Parathyroid adenoma (tissue), 2 donors: Measurements from ENCODE around the gene ARHGEF4.

Experiments
- H2AFZ ChIP-seq: fragments of 300-600 bp; sonication (generic); one replicate; pipeline ENCODE4 v1.7.0; 2017; ENCODE audit warnings: antibody characterized with exemption, mild to moderate bottlenecking
- H3K27ac ChIP-seq: fragments of 300-600 bp; sonication (generic); one replicate; pipeline ENCODE4 v1.7.0; 2017
- H3K27me3 ChIP-seq: fragments of 300-600 bp; sonication (generic); one replicate; pipeline ENCODE4 v1.7.0; 2017; ENCODE audit warnings: low read length; ENCODE audit not compliant: control insufficient read depth, insufficient read depth
- H3K36me3 ChIP-seq: fragments of 300-600 bp; sonication (generic); one replicate; pipeline ENCODE4 v1.7.0; 2017; ENCODE audit warnings: low read length; ENCODE audit not compliant: control insufficient read depth, insufficient read depth
- H3K4me1 ChIP-seq: fragments of 300-600 bp; sonication (generic); one replicate; pipeline ENCODE4 v1.7.0; 2017; ENCODE audit warnings: control low read depth
- H3K4me2 ChIP-seq: fragments of 300-600 bp; sonication (generic); one replicate; pipeline ENCODE4 v1.7.0; 2017; ENCODE audit warnings: low read length
- H3K4me3 ChIP-seq: fragments of 300-600 bp; sonication (generic); one replicate; pipeline ENCODE4 v1.7.0; 2017; ENCODE audit warnings: low read depth, low read length
- H3K79me2 ChIP-seq: fragments of 300-600 bp; sonication (generic); one replicate; pipeline ENCODE4 v1.7.0; 2017; ENCODE audit warnings: control low read depth
- H3K9ac ChIP-seq: fragments of 300-600 bp; sonication (generic); one replicate; pipeline ENCODE4 v1.7.0; 2017; ENCODE audit warnings: mild to moderate bottlenecking
- H3K9me3 ChIP-seq: fragments of 300-600 bp; sonication (generic); one replicate; pipeline ENCODE4 v1.7.0; 2017; ENCODE audit warnings: low read length; ENCODE audit not compliant: control insufficient read depth
- TF ChIP-seq, protein P1 (sequence below): fragments of 300-600 bp; sonication (generic); IDR thresholded peaks from one replicate; pipeline ENCODE4 v1.7.0; 2017; ENCODE audit warnings: antibody characterized with exemption, mild to moderate bottlenecking
- donor health status: primary hyperparathyroidism.

The ARHGEF4 gene

DNA sequence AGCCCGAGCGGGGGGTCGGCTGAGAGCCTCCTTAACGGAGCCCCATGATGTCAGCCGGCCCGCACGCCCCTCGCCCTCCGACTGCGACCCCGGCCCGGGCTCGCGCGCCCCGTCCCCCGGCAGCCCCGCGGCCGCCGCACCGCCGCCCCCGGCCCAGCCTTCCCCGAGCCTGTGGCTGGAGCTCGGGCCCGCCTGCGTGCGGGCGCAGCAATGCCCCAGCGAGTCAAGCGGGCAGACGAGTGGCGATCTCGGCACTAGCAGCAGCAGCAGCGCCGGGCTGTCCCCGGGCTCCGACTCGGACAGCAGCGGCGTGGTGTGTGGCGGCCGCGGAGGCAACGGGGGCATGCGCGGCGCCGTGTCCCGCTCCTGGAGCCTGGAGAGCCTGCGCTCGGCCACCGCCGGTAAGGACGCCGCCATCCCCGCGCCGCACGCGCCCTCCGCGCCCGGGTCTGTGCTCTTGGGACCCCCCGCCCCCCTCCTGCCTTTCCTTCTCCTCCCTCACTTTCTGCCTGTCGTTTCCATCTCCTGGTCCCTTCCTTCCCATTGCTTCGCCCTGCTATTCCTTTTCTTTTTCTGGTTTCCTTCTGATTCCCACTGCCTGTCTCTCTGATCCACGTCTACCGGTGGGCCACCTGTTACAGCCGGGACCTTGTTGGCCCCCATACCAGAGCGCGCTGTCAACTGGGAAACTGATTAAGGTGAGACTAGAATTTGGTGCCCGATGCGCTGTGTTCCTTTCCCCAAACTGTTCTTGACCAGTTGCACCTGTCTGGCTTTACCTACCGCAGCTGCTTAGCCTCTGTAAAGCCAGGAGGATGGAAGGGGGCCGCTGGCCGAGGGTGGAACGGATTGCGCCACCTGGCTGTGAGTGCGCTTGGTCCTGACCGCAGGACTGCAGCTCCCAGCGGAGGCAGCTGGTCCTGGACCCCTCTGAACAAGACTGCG lies 127.4 kb downstream of the ARHGEF4 start:
- no peak overlapping the region for H3K27ac ChIP-seq
- no peak overlapping the region for H3K9ac ChIP-seq
- H3K27me3 ChIP-seq: no peaks in the 10 kb centered on the region
- H3K79me2 ChIP-seq: no peaks in the 10 kb centered on the region
- H2AFZ ChIP-seq: peak overlapping the region; percentile 50
- no peaks in the 10 kb centered on the region for H3K36me3 ChIP-seq
- TF ChIP-seq, protein P1, sequence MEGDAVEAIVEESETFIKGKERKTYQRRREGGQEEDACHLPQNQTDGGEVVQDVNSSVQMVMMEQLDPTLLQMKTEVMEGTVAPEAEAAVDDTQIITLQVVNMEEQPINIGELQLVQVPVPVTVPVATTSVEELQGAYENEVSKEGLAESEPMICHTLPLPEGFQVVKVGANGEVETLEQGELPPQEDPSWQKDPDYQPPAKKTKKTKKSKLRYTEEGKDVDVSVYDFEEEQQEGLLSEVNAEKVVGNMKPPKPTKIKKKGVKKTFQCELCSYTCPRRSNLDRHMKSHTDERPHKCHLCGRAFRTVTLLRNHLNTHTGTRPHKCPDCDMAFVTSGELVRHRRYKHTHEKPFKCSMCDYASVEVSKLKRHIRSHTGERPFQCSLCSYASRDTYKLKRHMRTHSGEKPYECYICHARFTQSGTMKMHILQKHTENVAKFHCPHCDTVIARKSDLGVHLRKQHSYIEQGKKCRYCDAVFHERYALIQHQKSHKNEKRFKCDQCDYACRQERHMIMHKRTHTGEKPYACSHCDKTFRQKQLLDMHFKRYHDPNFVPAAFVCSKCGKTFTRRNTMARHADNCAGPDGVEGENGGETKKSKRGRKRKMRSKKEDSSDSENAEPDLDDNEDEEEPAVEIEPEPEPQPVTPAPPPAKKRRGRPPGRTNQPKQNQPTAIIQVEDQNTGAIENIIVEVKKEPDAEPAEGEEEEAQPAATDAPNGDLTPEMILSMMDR: peak; percentile 49
- H3K4me2 ChIP-seq: peak overlapping the region; percentile 65
- peak overlapping the region; percentile 35 for H3K4me3 ChIP-seq
- no peaks in the 10 kb centered on the region for H3K9me3 ChIP-seq
- H3K4me1 ChIP-seq: peaks cover 5% of the 10 kb centered on the region

GRCh38 chr2:130964931-130965330 lies 128.2 kb downstream of the ARHGEF4 start:
- no peak overlapping the region for H3K4me3 ChIP-seq
- no peak overlapping the region for H3K4me2 ChIP-seq
- H3K27me3 ChIP-seq: no peaks in the 10 kb centered on the region
- no peak overlapping the region for H3K27ac ChIP-seq
- TF ChIP-seq, protein P1: no peak
- H3K79me2 ChIP-seq: no peaks in the 10 kb centered on the region
- no peak overlapping the region for H2AFZ ChIP-seq
- H3K9me3 ChIP-seq: no peaks in the 10 kb centered on the region
- no peak overlapping the region for H3K9ac ChIP-seq
- no peaks in the 10 kb centered on the region for H3K36me3 ChIP-seq
- H3K4me1 ChIP-seq: peaks cover 5% of the 10 kb centered on the region

GRCh38 chr2:130966149-130966774 lies 129.5 kb downstream of the ARHGEF4 start:
- Histone ChIP-seq H3K9ac (no peak overlapping the region), H3K79me2 (no peaks in the 10 kb centered on the region), H3K9me3 (no peaks in the 10 kb centered on the region), H3K4me3 (no peak overlapping the region), H3K4me2 (no peak overlapping the region), H2AFZ (no peak overlapping the region), H3K27ac (no peak overlapping the region), H3K27me3 (no peaks in the 10 kb centered on the region), H3K4me1 (peaks cover 5% of the 10 kb centered on the region), H3K36me3 (no peaks in the 10 kb centered on the region)
- TF ChIP-seq, protein P1: no peak

DNA sequence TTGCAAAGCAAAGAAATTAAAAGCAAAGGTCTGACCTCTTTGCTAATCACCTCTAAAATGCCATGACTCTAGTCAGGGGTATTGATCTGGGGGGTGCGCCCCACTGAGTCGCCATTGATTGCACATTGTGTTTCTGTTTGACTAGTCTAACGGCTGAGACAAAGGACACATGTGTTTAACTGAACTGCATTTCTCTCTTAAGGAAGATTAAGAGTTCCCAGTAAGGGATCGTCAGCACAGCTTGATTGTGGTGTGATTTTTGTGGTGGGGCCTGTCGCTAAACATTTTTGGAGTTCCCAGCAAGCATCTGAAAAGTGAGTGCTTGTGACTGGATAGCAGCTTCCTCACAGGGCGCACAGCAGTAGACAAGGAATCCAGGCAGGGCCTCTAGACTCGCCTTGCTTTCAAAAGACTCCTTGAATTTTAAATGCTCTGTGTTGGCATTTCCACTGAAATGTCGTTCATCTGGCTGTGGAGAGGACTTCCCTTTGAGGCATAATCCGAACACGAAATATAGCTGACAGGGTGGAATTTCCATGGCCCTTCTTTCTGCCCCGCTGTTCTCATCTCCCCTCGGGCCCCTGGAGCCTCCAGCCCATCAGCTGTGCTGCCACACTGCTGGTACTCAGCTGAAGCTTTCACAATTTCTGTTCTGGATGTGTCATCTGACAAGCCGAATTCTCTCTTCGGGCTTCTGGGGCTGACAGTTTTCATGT lies 130.2 kb downstream of the ARHGEF4 start:
- Histone ChIP-seq H3K9ac (no peak overlapping the region), H3K79me2 (no peaks in the 10 kb centered on the region), H3K4me2 (no peak overlapping the region), H3K4me1 (peaks cover 5% of the 10 kb centered on the region), H3K4me3 (no peak overlapping the region), H3K36me3 (no peaks in the 10 kb centered on the region), H3K9me3 (no peaks in the 10 kb centered on the region), H3K27me3 (no peaks in the 10 kb centered on the region), H3K27ac (no peak overlapping the region), H2AFZ (no peak overlapping the region)
- TF ChIP-seq, protein P1: no peak
